B cell (primary cell): ENCODE data around the gene AOPEP. TPM values are rescaled to one million over a fixed set of nuclear protein-coding genes. Genes with fewer than 3 reads are reported as not detected.

Source experiments
- ATAC-seq: fragments of 200-7000 bp; cut with Tn5 transposase; one replicate; pipeline ENCODE4 v1.10.0; 2021; ENCODE audit warnings: low read depth, mild to moderate bottlenecking, moderate number of reproducible peaks, moderate library complexity
- CTCF ChIA-PET: fragments of 350-600 bp; sonication (Branson Sonifier 250); formaldehyde crosslinking; loops from one replicate; lab custom pipeline; 2021; ENCODE audit warnings: antibody characterized with exemption, inconsistent platforms; lab: Charles Lee
- POLR2A ChIA-PET: fragments of 350-600 bp; sonication (Branson Sonifier 250); formaldehyde crosslinking; loops from one replicate; lab custom pipeline; 2021; ENCODE audit warnings: antibody characterized with exemption; lab: Charles Lee
- DNase-seq: peaks from one replicate; pipeline ENCODE4 v3.0.0; 2013
- H2AFZ ChIP-seq: 2 replicates; pipeline ENCODE4 v1.6.1; 2012; ENCODE audit warnings: mild to moderate bottlenecking, low read depth, low read length; ENCODE audit not compliant: insufficient read depth, poor library complexity, severe bottlenecking
- H3K27ac ChIP-seq, 2 donors: 1 replicate in 1 of 2; 2 replicates in 1 of 2; pipeline ENCODE4 v1.5.1; 2012 to 2013; ENCODE audit warnings: low read length in 2 of 2, mild to moderate bottlenecking in 2 of 2, moderate library complexity in 1 of 2
- H3K27me3 ChIP-seq, 4 experiments: fragments of 200-600 bp in 1 of 4; sonication (generic) in 1 of 4; replicated peaks in 1 of 4; 1 replicate in 2 of 4; 2 replicates in 2 of 4; pipeline versions ENCODE4 v1.6.1 to v1.7.0; 2013 to 2016; ENCODE audit warnings: low read length in 3 of 4, mild to moderate bottlenecking in 2 of 4, mixed read lengths in 1 of 4, moderate library complexity in 1 of 4; ENCODE audit not compliant: insufficient read depth in 4 of 4, control insufficient read depth in 3 of 4; ENCODE audit errors: control extremely low read depth in 1 of 4
- H3K36me3 ChIP-seq, 2 experiments: replicated peaks in 1 of 2; 1 replicate in 1 of 2; 2 replicates in 1 of 2; pipeline versions ENCODE4 v1.6.1 to v1.7.1; 2013; ENCODE audit warnings: low read length in 1 of 2; ENCODE audit not compliant: insufficient read depth in 2 of 2, control insufficient read depth in 1 of 2; ENCODE audit errors: control extremely low read depth in 1 of 2, extremely low read depth in 1 of 2
- H3K4me1 ChIP-seq, 2 donors: fragments of 200-600 bp in 1 of 2; sonication (generic) in 1 of 2; 1 replicate in 1 of 2; 2 replicates in 1 of 2; pipeline versions ENCODE4 v1.5.1 to v1.6.1; 2013 to 2017; ENCODE audit warnings: low read length in 2 of 2; ENCODE audit not compliant: control insufficient read depth in 2 of 2, insufficient read depth in 2 of 2
- H3K4me2 ChIP-seq: replicated peaks from 2 replicates; pipeline ENCODE3; 2012; ENCODE audit warnings: mild to moderate bottlenecking, low read depth, low read length; ENCODE audit not compliant: poor library complexity, severe bottlenecking
- H3K4me3 ChIP-seq, 5 experiments: fragments of 200-600 bp in 1 of 5; sonication (generic) in 1 of 5; 1 replicate in 3 of 5; 2 replicates in 2 of 5; pipeline versions ENCODE4 v1.5.1 to v1.7.0; 2011 to 2016; ENCODE audit warnings: low read length in 4 of 5, mild to moderate bottlenecking in 4 of 5, low read depth in 2 of 5, control low read depth in 1 of 5, moderate library complexity in 1 of 5; ENCODE audit not compliant: insufficient read depth in 1 of 5; ENCODE audit errors: control extremely low read depth in 1 of 5, extremely low read depth in 1 of 5
- H3K79me2 ChIP-seq: fragments of 200-600 bp; sonication (generic); one replicate; pipeline ENCODE4 v1.6.0; 2016; ENCODE audit warnings: low read length; ENCODE audit not compliant: control insufficient read depth, insufficient read depth
- H3K9ac ChIP-seq: fragments of 200-600 bp; sonication (generic); 2 replicates; pipeline ENCODE4 v1.6.1; 2017; ENCODE audit warnings: mild to moderate bottlenecking, low read length, moderate library complexity
- H3K9me3 ChIP-seq, 3 donors: one replicate each; pipeline versions ENCODE4 v1.6.1 to v1.7.1; 2013; ENCODE audit warnings: low read length in 2 of 3; ENCODE audit not compliant: control insufficient read depth in 2 of 3, insufficient read depth in 1 of 3; ENCODE audit errors: control extremely low read depth in 1 of 3
- H4K20me1 ChIP-seq: 2 replicates; pipeline ENCODE4 v1.6.0; 2012; ENCODE audit warnings: mild to moderate bottlenecking, low read length; ENCODE audit not compliant: insufficient read depth, control insufficient read depth, poor library complexity, severe bottlenecking
- H3K27ac Mint-ChIP-seq: one replicate; pipeline ENCODE4 v1.8.0; 2021; ENCODE audit warnings: mixed read lengths
- H3K27me3 Mint-ChIP-seq: one replicate; pipeline ENCODE4 v1.8.0; 2021; ENCODE audit warnings: mixed read lengths
- H3K4me1 Mint-ChIP-seq: one replicate; pipeline ENCODE4 v1.8.0; 2021; ENCODE audit warnings: mixed read lengths
- H3K4me3 Mint-ChIP-seq: one replicate; pipeline ENCODE4 v1.8.0; 2021; ENCODE audit warnings: mixed read lengths
- H3K9me3 Mint-ChIP-seq: one replicate; pipeline ENCODE4 v1.8.0; 2022; ENCODE audit warnings: mixed read lengths; ENCODE audit not compliant: insufficient read depth
- EZH2 ChIP-seq: IDR thresholded peaks from 2 replicates; pipeline ENCODE4 v1.6.1; 2012; ENCODE audit warnings: borderline replicate concordance, low read depth, mild to moderate bottlenecking, moderate library complexity, low read length; ENCODE audit not compliant: insufficient read depth, poor library complexity, severe bottlenecking
- WGBS: methylation state at CpG from one replicate; pipeline ENCODE4 v1.1.5; 2013; ENCODE audit warnings: missing lambda C conversion rate; ENCODE audit not compliant: insufficient coverage; 5-methylcytosine and 5-hydroxymethylcytosine counted together
- intact Hi-C: fragments of 100-400 bp; cut with micrococcal nuclease; formaldehyde crosslinking; loops from one replicate; pipeline ENCODE4 v1.10.0; 2022
- polyA minus RNA-seq: library from RNA; depleted of rRNA, polyadenylated mRNA; stranded (reverse); fragments of >200 nt; gene quantifications from 2 replicates; pipeline ENCODE4 v1.2.3, GENCODE V29; 2012
- polyA plus RNA-seq: library from polyadenylated mRNA; depleted of rRNA; stranded (reverse); fragments of >200 nt; gene quantifications from 2 replicates; pipeline ENCODE4 v1.2.3, GENCODE V29; 2012
- total RNA-seq, 2 donors: library from RNA; stranded (reverse); fragments of 120-200 nt in 1 of 2; gene quantifications; 1 replicate in 1 of 2; 2 replicates in 1 of 2; pipeline versions ENCODE4 v1.2.3 to v1.2.4, GENCODE V29; 2013 to 2022
- TF ChIP-seq, protein P1 (sequence below): fragments of 200-600 bp; IDR thresholded peaks from one replicate; pipeline ENCODE4 v1.8.0; 2022; ENCODE audit warnings: antibody characterized with exemption, mild to moderate bottlenecking

The AOPEP gene
- total RNA-seq (35.8 and 37.6 TPM in 2 replicates), polyA plus RNA-seq (3.9 and 5.1 TPM in 2 replicates), polyA minus RNA-seq (10.5 and 16.6 TPM in 2 replicates)
- 14.7 TPM for total RNA-seq (2013)

DNA sequence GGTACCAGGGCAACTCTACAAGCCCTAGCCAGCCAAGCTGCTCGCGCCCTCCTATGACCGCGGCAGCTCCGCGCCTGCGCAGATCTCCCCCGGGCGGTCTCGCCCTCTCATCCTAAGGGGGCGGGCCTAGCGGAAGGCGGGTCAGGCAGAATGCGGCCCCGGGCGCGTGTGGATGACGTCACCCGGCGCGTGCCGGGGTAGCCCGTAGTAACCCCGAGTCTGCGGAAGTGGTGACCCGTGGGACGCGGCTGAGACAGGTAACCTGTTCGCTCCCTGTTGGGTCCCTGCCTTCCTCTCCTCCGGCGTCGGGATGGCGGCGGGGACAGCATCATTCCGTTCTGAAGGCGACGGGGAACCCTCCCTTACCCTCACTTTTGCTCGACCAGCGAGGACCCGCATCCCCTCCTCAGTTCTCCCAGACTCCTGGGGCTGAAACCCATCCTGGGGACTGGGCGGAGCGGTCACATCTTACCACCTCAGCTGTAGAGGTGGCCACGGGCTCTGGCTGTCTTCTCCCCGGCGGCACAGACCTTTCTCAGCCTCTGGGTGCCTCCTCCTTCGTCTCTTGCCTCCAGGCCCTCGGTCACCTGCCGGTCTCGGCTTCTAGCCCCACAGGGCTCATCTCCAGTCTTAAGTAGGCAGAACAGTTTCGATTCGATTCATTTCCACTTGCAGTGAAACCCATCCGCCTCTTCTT is at the start of gene AOPEP:
TSS of gene AOPEP (plus strand) at position 205 of the 697 bp plus-strand sequence. CDS start 33,085 bp downstream, outside the sequence.
- TF ChIP-seq EZH2 = no peak
- TF ChIP-seq, protein P1, sequence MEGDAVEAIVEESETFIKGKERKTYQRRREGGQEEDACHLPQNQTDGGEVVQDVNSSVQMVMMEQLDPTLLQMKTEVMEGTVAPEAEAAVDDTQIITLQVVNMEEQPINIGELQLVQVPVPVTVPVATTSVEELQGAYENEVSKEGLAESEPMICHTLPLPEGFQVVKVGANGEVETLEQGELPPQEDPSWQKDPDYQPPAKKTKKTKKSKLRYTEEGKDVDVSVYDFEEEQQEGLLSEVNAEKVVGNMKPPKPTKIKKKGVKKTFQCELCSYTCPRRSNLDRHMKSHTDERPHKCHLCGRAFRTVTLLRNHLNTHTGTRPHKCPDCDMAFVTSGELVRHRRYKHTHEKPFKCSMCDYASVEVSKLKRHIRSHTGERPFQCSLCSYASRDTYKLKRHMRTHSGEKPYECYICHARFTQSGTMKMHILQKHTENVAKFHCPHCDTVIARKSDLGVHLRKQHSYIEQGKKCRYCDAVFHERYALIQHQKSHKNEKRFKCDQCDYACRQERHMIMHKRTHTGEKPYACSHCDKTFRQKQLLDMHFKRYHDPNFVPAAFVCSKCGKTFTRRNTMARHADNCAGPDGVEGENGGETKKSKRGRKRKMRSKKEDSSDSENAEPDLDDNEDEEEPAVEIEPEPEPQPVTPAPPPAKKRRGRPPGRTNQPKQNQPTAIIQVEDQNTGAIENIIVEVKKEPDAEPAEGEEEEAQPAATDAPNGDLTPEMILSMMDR = no peak
- H2AFZ ChIP-seq = peak within 1 kb of the TSS; percentile 77
- no peaks in the 10 kb centered on the region for H3K9me3 Mint-ChIP-seq
- peak within 1 kb of the TSS; percentile 72 to 96 (median 81) for H3K4me3 ChIP-seq
- DNase-seq (peak; percentile 98), ATAC-seq (peak; percentile 97)
- peak within 1 kb of the TSS; percentile 97 for H3K4me3 Mint-ChIP-seq
- H3K4me1 ChIP-seq = peaks cover 10 to 11% of the 10 kb centered on the region in 2 donors
- POLR2A ChIA-PET = interaction anchor here (0.5 to 1.0 kb wide), 2 partner anchors 57 to 134 kb away, joined by 4 to 10 read pairs; no protein-coding TSS in a partner anchor
- H3K4me1 Mint-ChIP-seq = peaks cover 16% of the 10 kb centered on the region
- no peaks in the 10 kb centered on the region for H3K27me3 ChIP-seq
- CTCF ChIA-PET = interaction anchor here (0.8 kb wide), 1 partner anchor 58 kb away, joined by 3 read pairs; no protein-coding TSS in a partner anchor
- H4K20me1 ChIP-seq = no peaks in the 10 kb centered on the region
- H3K9ac ChIP-seq = peak within 1 kb of the TSS; percentile 83
- H3K9me3 ChIP-seq = no peaks in the 10 kb centered on the region
- H3K4me2 ChIP-seq = peak within 1 kb of the TSS; percentile 79
- intact Hi-C loops = loop anchor here (2.0 to 10.0 kb wide), 7 partner anchors 58 to 1962 kb away; partner anchors contain the start of genes BICD2 and FANCC
- H3K27ac ChIP-seq = peak within 1 kb of the TSS; percentile 91 to 94
- WGBS = under 1% methylated on average over 52 of the region's 52 CpGs
- H3K36me3 ChIP-seq = no peaks in the 10 kb centered on the region
- H3K27me3 Mint-ChIP-seq = no peaks in the 10 kb centered on the region
- H3K79me2 ChIP-seq = peaks cover 10% of the 10 kb centered on the region
- H3K27ac Mint-ChIP-seq = peak within 1 kb of the TSS; percentile 96

DNA sequence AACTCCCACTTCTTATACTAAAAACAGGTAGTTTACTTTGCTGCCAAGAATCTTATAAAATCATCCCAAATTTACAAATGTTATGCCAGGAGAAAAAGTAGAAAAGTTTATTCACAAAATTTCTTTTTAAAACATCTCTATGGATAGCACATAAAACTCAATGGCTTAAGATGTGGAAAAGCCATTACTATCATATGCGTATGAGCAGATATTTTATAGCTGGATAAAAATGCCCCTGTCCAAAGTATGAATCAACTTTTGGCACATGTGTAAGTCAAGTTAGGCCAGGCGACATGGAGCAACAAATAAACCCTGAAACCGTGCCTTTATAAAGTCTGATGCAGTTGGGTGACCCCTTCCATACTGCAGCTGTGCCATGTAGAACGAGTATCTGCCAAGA is 48.6 kb upstream of the AOPEP start:
- H3K27ac Mint-ChIP-seq = no peak overlapping the region
- whole genome bisulfite sequencing = 94% methylated on average over 4 of the region's 4 CpGs

More for the DNA sequence above, 48.6 kb upstream of the AOPEP start:
- H3K36me3 ChIP-seq = no peaks in the 10 kb centered on the region
- ATAC-seq (no peak), DNase-seq (no peak)
- H3K9me3 ChIP-seq = no peaks in the 10 kb centered on the region
- no peaks in the 10 kb centered on the region for H3K9me3 Mint-ChIP-seq
- no peak overlapping the region for H3K4me3 ChIP-seq
- H3K27ac ChIP-seq = no peak overlapping the region
- peaks cover 0 to 9% (median 3%) of the 10 kb centered on the region in 4 experiments for H3K27me3 ChIP-seq
- CTCF ChIA-PET = interaction anchor here (1.2 to 10.4 kb wide), 3 partner anchors 9 to 451 kb away, joined by 3 to 314 read pairs (median 3); no protein-coding TSS in a partner anchor
- H2AFZ ChIP-seq = no peak overlapping the region
- H3K27me3 Mint-ChIP-seq = peaks cover 14% of the 10 kb centered on the region
- no peak for TF ChIP-seq EZH2
- TF ChIP-seq, protein P1 = no peak
- intact Hi-C loops = no loop called here
- H3K4me3 Mint-ChIP-seq = no peak overlapping the region
- POLR2A ChIA-PET = no interaction called here
- H3K79me2 ChIP-seq = no peaks in the 10 kb centered on the region
- no peak overlapping the region for H3K4me2 ChIP-seq
- H3K9ac ChIP-seq = no peak overlapping the region
- no peaks in the 10 kb centered on the region for H3K4me1 ChIP-seq
- no peaks in the 10 kb centered on the region for H4K20me1 ChIP-seq
- no peaks in the 10 kb centered on the region for H3K4me1 Mint-ChIP-seq
